K562 (cell line): ENCODE results near the gene FOXK2. TPM values are rescaled to one million over a fixed set of nuclear protein-coding genes. Genes with fewer than 3 reads are reported as not detected.
A peak's percentile ranks its signal among the peaks of the same experiment; 100 is the strongest.

Experiments used
- ARID2 ChIP-seq: fragments of 450-650 bp; IDR thresholded peaks from 2 replicates; pipeline ENCODE4 v1.6.1; 2017; ENCODE audit warnings: antibody characterized with exemption, mild to moderate bottlenecking
- CEBPG ChIP-seq, 3 experiments: fragments of 200-800 bp in 1 of 3; sonication (Bioruptor generic) in 1 of 3; sonication (generic) in 1 of 3; formaldehyde crosslinking in 1 of 3; IDR thresholded peaks in 2 of 3; conservative IDR thresholded peaks in 1 of 3; 2 replicates each; pipeline versions ENCODE4 v1.6.1 to v1.8.0; 2016 to 2022; ENCODE audit warnings: missing compliant biosample characterization in 2 of 3, missing genetic modification characterization in 2 of 3, mild to moderate bottlenecking in 1 of 3, missing genetic modification reagents in 1 of 3
- GABPB2 ChIP-seq: fragments of 250-450 bp; sonication (Bioruptor Pico); conservative IDR thresholded peaks from 2 replicates; pipeline ENCODE4 v1.5.1; 2021; ENCODE audit warnings: mild to moderate bottlenecking
- MEIS2 ChIP-seq: fragments of 450-650 bp; IDR thresholded peaks from 2 replicates; pipeline ENCODE4 v1.6.1; 2014; ENCODE audit warnings: mild to moderate bottlenecking; ENCODE audit not compliant: partially characterized antibody
- NEUROD1 ChIP-seq: fragments of 150-350 bp; IDR thresholded peaks from 2 replicates; pipeline ENCODE4 v1.6.1; 2014; ENCODE audit warnings: borderline replicate concordance, low read length, low read depth; ENCODE audit not compliant: partially characterized antibody
- NFRKB ChIP-seq: fragments of 450-650 bp; IDR thresholded peaks from 2 replicates; pipeline ENCODE4 v1.6.1; 2016; ENCODE audit warnings: low read depth
- NR2F6 ChIP-seq: fragments of 450-650 bp; formaldehyde crosslinking; IDR thresholded peaks from 2 replicates; pipeline ENCODE4 v1.4.0; 2020; ENCODE audit warnings: mild to moderate bottlenecking
- PRMT5 ChIP-seq: sonication (generic); formaldehyde crosslinking; IDR thresholded peaks from 2 replicates; pipeline ENCODE4 v1.5.0; 2020; ENCODE audit warnings: missing genetic modification reagents
- PTTG1 ChIP-seq: fragments of 450-650 bp; IDR thresholded peaks from 2 replicates; pipeline ENCODE4 v1.6.1; 2016; ENCODE audit warnings: low read depth, mild to moderate bottlenecking, missing genetic modification characterization, missing compliant biosample characterization
- RBFOX2 ChIP-seq: fragments of 200-400 bp; formaldehyde crosslinking; IDR thresholded peaks from 2 replicates; pipeline ENCODE4 v1.6.1; 2017; ENCODE audit warnings: low read depth, mild to moderate bottlenecking, low read length, moderate library complexity
- RBM17 ChIP-seq: fragments of 200-400 bp; formaldehyde crosslinking; IDR thresholded peaks from 2 replicates; pipeline ENCODE4 v1.6.1; 2017; ENCODE audit warnings: low read depth, mild to moderate bottlenecking, low read length, borderline replicate concordance
- RBM34 ChIP-seq: fragments of 200-400 bp; formaldehyde crosslinking; IDR thresholded peaks from 2 replicates; pipeline ENCODE4 v1.6.1; 2018; ENCODE audit warnings: low read length, borderline replicate concordance; ENCODE audit not compliant: insufficient read depth
- RNF2 ChIP-seq: sonication (generic); IDR thresholded peaks from 2 replicates; pipeline ENCODE4 v1.6.1; 2016
- SETDB1 ChIP-seq: IDR thresholded peaks from one replicate; pipeline ENCODE4 v1.6.1; 2012; ENCODE audit warnings: low read length, control low read depth, inconsistent platforms
- SNAPC5 ChIP-seq: fragments of 250-450 bp; sonication (Bioruptor Pico); IDR thresholded peaks from 2 replicates; pipeline ENCODE4 v1.8.0; 2021; ENCODE audit warnings: moderate library complexity, mild to moderate bottlenecking, inconsistent platforms
- SREBF2 ChIP-seq: sonication (generic); formaldehyde crosslinking; IDR thresholded peaks from 2 replicates; pipeline ENCODE4 v1.4.0; 2020; ENCODE audit warnings: mild to moderate bottlenecking, missing genetic modification reagents
- TAL1 ChIP-seq: fragments of 450-650 bp; IDR thresholded peaks from 2 replicates; pipeline ENCODE4 v1.6.1; 2016; ENCODE audit warnings: mild to moderate bottlenecking
- TCF3 ChIP-seq: sonication (generic); formaldehyde crosslinking; IDR thresholded peaks from 2 replicates; pipeline ENCODE4 v1.4.0; 2020; ENCODE audit warnings: mild to moderate bottlenecking, missing genetic modification reagents
- TEAD4 ChIP-seq, 2 experiments: sonication (generic) in 1 of 2; formaldehyde crosslinking in 1 of 2; IDR thresholded peaks; 2 replicates each; pipeline versions ENCODE4 v1.6.1 to v1.8.0; 2012 to 2022; ENCODE audit warnings: borderline replicate concordance in 1 of 2, inconsistent platforms in 1 of 2, low read length in 1 of 2, mild to moderate bottlenecking in 1 of 2, missing genetic modification reagents in 1 of 2
- TFAP4 ChIP-seq: sonication (generic); formaldehyde crosslinking; IDR thresholded peaks from 2 replicates; pipeline ENCODE4 v1.8.0; 2022; ENCODE audit warnings: missing genetic modification reagents, mild to moderate bottlenecking, moderate library complexity, borderline replicate concordance
- ZNF23 ChIP-seq: fragments of 250-450 bp; sonication (Bioruptor Pico); IDR thresholded peaks from 2 replicates; pipeline ENCODE4 v1.4.0; 2020; ENCODE audit warnings: mild to moderate bottlenecking
- ZNF57 ChIP-seq: fragments of 450-650 bp; formaldehyde crosslinking; IDR thresholded peaks from 2 replicates; pipeline ENCODE4 v1.4.0; 2020; ENCODE audit warnings: mild to moderate bottlenecking, moderate library complexity
- polyA plus RNA-seq, 8 experiments: library from polyadenylated mRNA; depleted of rRNA in 4 of 8; stranded (reverse) in 5 of 8; unstranded in 3 of 8; fragments of >200 nt; fragmentation: Nextera tagmentation in 2 of 8; fragmentation: Illumina TruSeq in 1 of 8; extraction: Ambion mirVana in 2 of 8; extraction: Trizol in 1 of 8; gene quantifications; 2 replicates each; pipeline versions ENCODE4 v1.2.1 to v1.2.3, GENCODE V29; 2011 to 2014; ENCODE audit warnings: inconsistent platforms in 1 of 8, missing spikeins in 1 of 8
- total RNA-seq, 7 experiments: library from RNA; depleted of rRNA in 6 of 7; stranded (reverse); fragments of >200 nt in 6 of 7; fragmentation: Illumina TruSeq in 2 of 7; extraction: Trizol in 2 of 7; gene quantifications; 2 replicates each; pipeline versions ENCODE4 v1.2.1 to v1.2.3, GENCODE V29; 2011 to 2021; ENCODE audit warnings: low replicate concordance in 1 of 7
- TF ChIP-seq, protein P1 (sequence below): fragments of 450-650 bp; IDR thresholded peaks from 2 replicates; pipeline ENCODE4 v1.6.1; 2016; ENCODE audit warnings: mild to moderate bottlenecking
- TF ChIP-seq, protein P2 (sequence below): fragments of 250-450 bp; sonication (Bioruptor Pico); IDR thresholded peaks from 2 replicates; pipeline ENCODE4 v1.5.0; 2021

Gene FOXK2
- total and polyA plus RNA-seq, 9 of the 15 experiments (the other 6 are each of a cell fraction or from before 2014, with no cell fraction given): 3.0 to 86.0 (median 44.1) TPM

- TF ChIP-seq ZNF23 (CRISPR knock-in tag): no peak
- TF ChIP-seq MEIS2: peak; percentile 91
- no peak for TF ChIP-seq RNF2
- TF ChIP-seq ARID2: no peak
- TF ChIP-seq TEAD4 (IDR thresholded peaks at IDR 0.05; ENCODE audit: low read length): peak; percentile 64
- no peak for TF ChIP-seq TEAD4 (CRISPR knock-in tag; IDR thresholded peaks at IDR 0.05; ENCODE audit: borderline replicate concordance)
- peak; percentile 57; the same call in 1 of the 2 replicates for TF ChIP-seq TFAP4 (CRISPR knock-in tag)
- TF ChIP-seq NFRKB: no peak
- peak; percentile 41 for TF ChIP-seq TCF3 (CRISPR knock-in tag)
- TF ChIP-seq SNAPC5 (CRISPR knock-in tag): no peak
- no peak for TF ChIP-seq PTTG1 (tag)
- no peak for TF ChIP-seq NR2F6 (CRISPR knock-in tag)
- TF ChIP-seq SREBF2 (CRISPR knock-in tag): no peak
- no peak for TF ChIP-seq GABPB2 (CRISPR knock-in tag)
- 0 out of 2 replicates have a peak, but pooled peaks have one; percentile 22 for TF ChIP-seq TAL1
- TF ChIP-seq ZNF57 (CRISPR knock-in tag): no peak
- TF ChIP-seq RBFOX2: no peak
- TF ChIP-seq, protein P1, sequence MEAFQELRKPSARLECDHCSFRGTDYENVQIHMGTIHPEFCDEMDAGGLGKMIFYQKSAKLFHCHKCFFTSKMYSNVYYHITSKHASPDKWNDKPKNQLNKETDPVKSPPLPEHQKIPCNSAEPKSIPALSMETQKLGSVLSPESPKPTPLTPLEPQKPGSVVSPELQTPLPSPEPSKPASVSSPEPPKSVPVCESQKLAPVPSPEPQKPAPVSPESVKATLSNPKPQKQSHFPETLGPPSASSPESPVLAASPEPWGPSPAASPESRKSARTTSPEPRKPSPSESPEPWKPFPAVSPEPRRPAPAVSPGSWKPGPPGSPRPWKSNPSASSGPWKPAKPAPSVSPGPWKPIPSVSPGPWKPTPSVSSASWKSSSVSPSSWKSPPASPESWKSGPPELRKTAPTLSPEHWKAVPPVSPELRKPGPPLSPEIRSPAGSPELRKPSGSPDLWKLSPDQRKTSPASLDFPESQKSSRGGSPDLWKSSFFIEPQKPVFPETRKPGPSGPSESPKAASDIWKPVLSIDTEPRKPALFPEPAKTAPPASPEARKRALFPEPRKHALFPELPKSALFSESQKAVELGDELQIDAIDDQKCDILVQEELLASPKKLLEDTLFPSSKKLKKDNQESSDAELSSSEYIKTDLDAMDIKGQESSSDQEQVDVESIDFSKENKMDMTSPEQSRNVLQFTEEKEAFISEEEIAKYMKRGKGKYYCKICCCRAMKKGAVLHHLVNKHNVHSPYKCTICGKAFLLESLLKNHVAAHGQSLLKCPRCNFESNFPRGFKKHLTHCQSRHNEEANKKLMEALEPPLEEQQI: no peak
- TF ChIP-seq, protein P2, sequence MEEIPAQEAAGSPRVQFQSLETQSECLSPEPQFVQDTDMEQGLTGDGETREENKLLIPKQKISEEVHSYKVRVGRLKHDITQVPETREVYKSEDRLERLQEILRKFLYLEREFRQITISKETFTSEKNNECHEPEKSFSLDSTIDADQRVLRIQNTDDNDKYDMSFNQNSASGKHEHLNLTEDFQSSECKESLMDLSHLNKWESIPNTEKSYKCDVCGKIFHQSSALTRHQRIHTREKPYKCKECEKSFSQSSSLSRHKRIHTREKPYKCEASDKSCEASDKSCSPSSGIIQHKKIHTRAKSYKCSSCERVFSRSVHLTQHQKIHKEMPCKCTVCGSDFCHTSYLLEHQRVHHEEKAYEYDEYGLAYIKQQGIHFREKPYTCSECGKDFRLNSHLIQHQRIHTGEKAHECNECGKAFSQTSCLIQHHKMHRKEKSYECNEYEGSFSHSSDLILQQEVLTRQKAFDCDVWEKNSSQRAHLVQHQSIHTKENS (CRISPR knock-in tag): no peak
- TF ChIP-seq NEUROD1: no peak
- TF ChIP-seq CEBPG (CRISPR knock-in tag; IDR thresholded peaks at IDR 0.05): peak; percentile 47; the same call in 1 of the 2 replicates
- TF ChIP-seq CEBPG (tag; conservative IDR thresholded peaks at IDR 0.05 in 1 of 2, IDR thresholded peaks at IDR 0.05 in 1 of 2): peak; percentile 72 to 84
- TF ChIP-seq RBM34: no peak
- no peak for TF ChIP-seq RBM17
- TF ChIP-seq PRMT5: no peak
- no peak for TF ChIP-seq SETDB1
These were observed 91.9 kb downstream of the FOXK2 start (continued) for GRCh38 chr17:82611140-82612058.
